ENCODE data around the gene ARSB. TPM values are rescaled to one million over a fixed set of nuclear protein-coding genes. Genes with fewer than 3 reads are reported as not detected.

ARSB gene
- total RNA-seq, 4 donors from 2014 or later: 23.0 to 109 (median 52.6) TPM

DNA sequence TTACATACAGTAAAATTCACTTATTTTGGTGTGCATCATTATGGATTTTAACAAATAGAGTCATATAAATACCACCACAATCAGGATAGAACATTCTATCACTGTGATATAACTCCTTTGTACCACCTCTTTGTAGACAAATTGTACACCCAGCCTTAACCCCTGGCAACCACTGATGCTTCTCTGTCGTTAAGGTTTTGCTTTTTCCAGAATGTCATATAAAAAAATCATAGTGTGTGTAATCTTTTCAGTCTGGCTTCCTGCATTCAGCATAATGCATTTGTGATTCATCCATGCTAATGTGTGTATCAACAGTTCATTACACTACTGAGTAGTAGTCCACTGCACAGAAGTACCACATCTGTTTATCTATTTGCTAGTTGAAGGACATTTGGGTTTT lies 81.2 kb downstream of the ARSB start:
- Histone ChIP-seq H3K36me3 (no peaks in the 10 kb centered on the region), H3K4me3 (no peak overlapping the region), H3K27me3 (no peaks in the 10 kb centered on the region), H3K27ac (no peak overlapping the region), H3K9me3 (peaks cover 0 to 10% (median 0%) of the 10 kb centered on the region in 3 donors), H3K4me1 (peaks cover 2 to 22% (median 13%) of the 10 kb centered on the region in 3 donors)
- WGBS, 2 donors (ENCODE audit: low coverage in 1 of 2): 27% methylated on average over 1 of the region's 1 CpG; no CpG with 5 or more reads in 1 of the 2 donors
- TF ChIP-seq POLR2AphosphoS5 (IDR thresholded peaks at IDR 0.05) (no peak), EP300 (IDR thresholded peaks at IDR 0.05) (no peak)
- no peak for ATAC-seq

DNA sequence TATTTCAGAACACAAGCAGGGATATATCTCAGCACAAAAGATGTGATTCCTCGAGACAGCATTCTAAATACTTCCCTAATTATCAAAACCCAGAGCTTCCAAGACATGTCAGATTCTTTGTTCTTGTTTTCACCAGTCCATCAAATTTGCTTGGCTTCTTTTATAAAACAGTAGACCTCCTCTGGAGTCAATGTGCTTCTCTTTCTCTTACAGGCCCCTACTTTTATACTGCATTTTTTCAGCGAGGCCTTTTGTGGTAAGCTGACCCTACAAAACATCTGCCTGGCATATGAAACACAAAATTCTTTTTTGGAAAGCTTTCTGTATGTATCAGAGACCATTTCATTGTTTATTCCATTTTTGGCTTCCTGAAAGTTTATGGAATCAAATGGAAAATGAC lies 81.8 kb downstream of the ARSB start:
- WGBS, 2 donors (ENCODE audit: low coverage in 1 of 2): 69 to 73% methylated on average over 2 of the region's 2 CpGs
- H3K27me3 ChIP-seq: no peaks in the 10 kb centered on the region
- ATAC-seq: no peak

DNA sequence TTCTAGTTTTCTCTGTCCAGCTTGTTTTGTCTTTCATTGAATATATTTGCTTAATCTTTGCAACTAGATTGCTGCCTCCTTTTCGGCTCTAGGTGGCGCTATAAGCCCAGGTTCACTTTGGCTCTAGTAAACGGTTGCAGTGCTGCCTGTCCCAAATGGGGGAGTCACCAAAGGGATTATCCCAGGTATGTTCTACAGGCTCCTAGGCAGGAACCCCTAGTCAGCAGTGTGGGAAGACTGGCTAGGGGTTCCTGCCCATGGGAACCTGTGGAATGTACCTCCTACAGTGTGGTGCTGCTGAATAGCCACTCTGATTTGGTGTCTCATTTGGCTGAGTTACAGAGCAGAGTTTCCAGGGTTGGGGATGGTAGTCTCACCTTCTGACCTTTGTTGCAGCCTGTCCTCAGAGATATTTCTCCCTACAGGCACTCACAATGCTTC lies 85.2 kb downstream of the ARSB start:
- Histone ChIP-seq H3K4me3 (no peak overlapping the region), H3K36me3 (no peaks in the 10 kb centered on the region), H3K27ac (no peak overlapping the region), H3K9me3 (peaks cover 0 to 17% (median 0%) of the 10 kb centered on the region in 3 donors), H3K27me3 (no peaks in the 10 kb centered on the region), H3K4me1 (peaks cover 0 to 11% (median 3%) of the 10 kb centered on the region in 3 donors)
- no peak for ATAC-seq
- TF ChIP-seq EP300 (IDR thresholded peaks at IDR 0.05) (no peak), POLR2AphosphoS5 (IDR thresholded peaks at IDR 0.05) (no peak), POLR2A (IDR thresholded peaks at IDR 0.05) (no peak)
- TF ChIP-seq, protein P1, sequence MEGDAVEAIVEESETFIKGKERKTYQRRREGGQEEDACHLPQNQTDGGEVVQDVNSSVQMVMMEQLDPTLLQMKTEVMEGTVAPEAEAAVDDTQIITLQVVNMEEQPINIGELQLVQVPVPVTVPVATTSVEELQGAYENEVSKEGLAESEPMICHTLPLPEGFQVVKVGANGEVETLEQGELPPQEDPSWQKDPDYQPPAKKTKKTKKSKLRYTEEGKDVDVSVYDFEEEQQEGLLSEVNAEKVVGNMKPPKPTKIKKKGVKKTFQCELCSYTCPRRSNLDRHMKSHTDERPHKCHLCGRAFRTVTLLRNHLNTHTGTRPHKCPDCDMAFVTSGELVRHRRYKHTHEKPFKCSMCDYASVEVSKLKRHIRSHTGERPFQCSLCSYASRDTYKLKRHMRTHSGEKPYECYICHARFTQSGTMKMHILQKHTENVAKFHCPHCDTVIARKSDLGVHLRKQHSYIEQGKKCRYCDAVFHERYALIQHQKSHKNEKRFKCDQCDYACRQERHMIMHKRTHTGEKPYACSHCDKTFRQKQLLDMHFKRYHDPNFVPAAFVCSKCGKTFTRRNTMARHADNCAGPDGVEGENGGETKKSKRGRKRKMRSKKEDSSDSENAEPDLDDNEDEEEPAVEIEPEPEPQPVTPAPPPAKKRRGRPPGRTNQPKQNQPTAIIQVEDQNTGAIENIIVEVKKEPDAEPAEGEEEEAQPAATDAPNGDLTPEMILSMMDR (IDR thresholded peaks at IDR 0.05): peak in 2 of 4 experiments; percentile 22 to 48
- WGBS, 2 donors (ENCODE audit: low coverage in 1 of 2): 0% methylated on average over 1 of the region's 3 CpGs

More for the DNA sequence above, 81.8 kb downstream of the ARSB start:
- TF ChIP-seq, protein P1 (IDR thresholded peaks at IDR 0.05): no peak
- TF ChIP-seq POLR2AphosphoS5 (IDR thresholded peaks at IDR 0.05) (no peak), POLR2A (IDR thresholded peaks at IDR 0.05) (no peak), EP300 (IDR thresholded peaks at IDR 0.05) (no peak)
- peaks cover 0 to 16% (median 0%) of the 10 kb centered on the region in 3 donors for H3K9me3 ChIP-seq
- H3K27ac ChIP-seq: no peak overlapping the region
- H3K4me1 ChIP-seq: peaks cover 0 to 17% (median 12%) of the 10 kb centered on the region in 3 donors
- no peaks in the 10 kb centered on the region for H3K36me3 ChIP-seq
- no peak overlapping the region for H3K4me3 ChIP-seq

DNA sequence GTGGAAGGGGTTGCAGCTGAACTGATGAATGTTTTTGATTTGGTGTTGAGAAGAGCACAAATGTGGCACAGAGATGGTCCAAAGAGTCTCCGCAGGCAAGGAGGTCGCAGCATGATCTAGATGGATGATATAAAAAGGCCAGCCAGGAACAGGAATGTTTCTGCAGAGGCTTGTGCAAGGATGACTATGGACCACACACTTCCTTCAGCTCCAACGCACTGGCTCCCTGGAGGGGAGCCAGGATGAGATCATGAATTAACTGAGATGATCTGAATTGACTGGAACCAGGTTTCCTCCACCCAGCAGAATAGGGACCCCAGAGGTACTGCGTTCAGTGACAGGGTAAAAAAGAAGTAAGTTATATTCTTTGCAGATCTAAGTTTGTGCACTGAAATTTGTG lies 89.0 kb downstream of the ARSB start:
- peak; percentile 55 for ATAC-seq
- Histone ChIP-seq H3K4me1 (peaks cover 0 to 25% (median 8%) of the 10 kb centered on the region in 3 donors), H3K36me3 (no peaks in the 10 kb centered on the region), H3K27ac (peak overlapping the region in 1 of 4 donors; percentile 36), H3K27me3 (no peaks in the 10 kb centered on the region), H3K9me3 (peaks cover 0 to 17% (median 0%) of the 10 kb centered on the region in 3 donors), H3K4me3 (no peak overlapping the region)
- TF ChIP-seq POLR2AphosphoS5 (IDR thresholded peaks at IDR 0.05): no peak
- TF ChIP-seq, protein P1 (IDR thresholded peaks at IDR 0.05): no peak
- no peak for TF ChIP-seq POLR2A (IDR thresholded peaks at IDR 0.05)
- TF ChIP-seq EP300 (IDR thresholded peaks at IDR 0.05): no peak
- 53 to 55% methylated on average over 2 to 4 of the region's 4 CpGs for WGBS, 2 donors (ENCODE audit: low coverage in 1 of 2)

DNA sequence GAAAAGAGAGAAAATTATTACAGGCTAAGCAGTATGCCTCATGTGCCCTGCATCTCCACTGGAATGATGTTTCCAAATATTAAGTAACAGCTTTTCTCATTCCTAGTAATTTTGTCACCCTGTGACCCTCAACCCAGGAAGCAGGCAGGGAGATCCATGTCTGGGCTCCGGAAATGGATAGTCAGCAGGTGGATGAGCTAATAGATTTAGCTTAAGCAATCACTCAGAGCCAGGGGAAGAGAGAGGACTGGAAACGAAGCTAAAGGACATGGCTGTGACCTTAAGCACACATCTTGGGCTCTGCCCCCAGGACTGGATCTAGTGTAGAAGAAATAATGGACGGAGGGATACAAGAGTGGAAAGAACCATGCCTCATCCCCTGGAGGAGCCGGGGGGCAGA lies 89.5 kb downstream of the ARSB start:
- H3K27ac ChIP-seq: peak overlapping the region in 1 of 4 donors; percentile 36
- peak; percentile 57 for ATAC-seq
- peaks cover 0 to 17% (median 0%) of the 10 kb centered on the region in 3 donors for H3K9me3 ChIP-seq
- no peaks in the 10 kb centered on the region for H3K36me3 ChIP-seq
- no peak overlapping the region for H3K4me3 ChIP-seq
- peaks cover 0 to 25% (median 8%) of the 10 kb centered on the region in 3 donors for H3K4me1 ChIP-seq
- no peak for TF ChIP-seq EP300 (IDR thresholded peaks at IDR 0.05)
- TF ChIP-seq, protein P1 (IDR thresholded peaks at IDR 0.05): no peak
- 69 to 84% methylated on average over 4 of the region's 4 CpGs for WGBS, 2 donors (ENCODE audit: low coverage in 1 of 2)
- no peaks in the 10 kb centered on the region for H3K27me3 ChIP-seq

All from gastroesophageal sphincter (tissue), 4 donors.